H1 (cell line): ENCODE measurements around the gene CLUH. TPM values are rescaled to one million over a fixed set of nuclear protein-coding genes. Genes with fewer than 3 reads are reported as not detected.

ENCODE experiments used
- CTCF ChIA-PET: fragments of 300-600 bp; sonication (Branson Sonifier 250); formaldehyde crosslinking; loops from one replicate; lab custom pipeline; 2021; ENCODE audit not compliant: partially characterized antibody; lab: Charles Lee
- POLR2A ChIA-PET: fragments of 300-600 bp; sonication (Branson Sonifier 250); formaldehyde crosslinking; loops from one replicate; lab custom pipeline; 2021; ENCODE audit warnings: inconsistent platforms; ENCODE audit not compliant: partially characterized antibody; lab: Charles Lee
- DNase-seq, 2 experiments: peaks; one replicate each; pipeline versions ENCODE4 v3.0.0 to v3.0.0-alpha.2; 2010 to 2022; ENCODE audit warnings: low spot score in 2 of 2, low read depth in 1 of 2, mixed read lengths in 1 of 2
- FAIRE-seq: peaks from 2 replicates; lab custom pipeline; 2011; peaks lifted over from hg19 to GRCh38; lab: Jason Lieb, UNC
- H2AFZ ChIP-seq: 2 replicates; pipeline ENCODE4 v1.8.1; 2012; ENCODE audit warnings: low read length, inconsistent platforms
- H2AK5ac ChIP-seq: 2 replicates; pipeline ENCODE4 v1.6.1; 2013; ENCODE audit warnings: low read depth, low read length
- H2BK120ac ChIP-seq: replicated peaks from 2 replicates; pipeline ENCODE3; 2013; ENCODE audit warnings: low read depth, low read length, inconsistent platforms
- H2BK12ac ChIP-seq: 2 replicates; pipeline ENCODE4 v1.6.1; 2013; ENCODE audit warnings: low read depth, low read length
- H2BK15ac ChIP-seq: 2 replicates; pipeline ENCODE4 v1.6.1; 2013; ENCODE audit warnings: low read length
- H2BK20ac ChIP-seq: 2 replicates; pipeline ENCODE4 v1.6.1; 2013; ENCODE audit warnings: low read length
- H2BK5ac ChIP-seq: 2 replicates; pipeline ENCODE4 v1.6.1; 2013; ENCODE audit warnings: low read depth, low read length
- H3K14ac ChIP-seq: 2 replicates; pipeline ENCODE4 v1.6.1; 2013; ENCODE audit warnings: inconsistent platforms; ENCODE audit not compliant: insufficient read length
- H3K18ac ChIP-seq: 2 replicates; pipeline ENCODE4 v1.6.1; 2013; ENCODE audit warnings: low read length; ENCODE audit errors: extremely low read depth
- H3K23ac ChIP-seq: 2 replicates; pipeline ENCODE4 v1.6.1; 2013; ENCODE audit warnings: inconsistent platforms; ENCODE audit not compliant: insufficient read length
- H3K23me2 ChIP-seq: 2 replicates; pipeline ENCODE4 v1.6.1; 2013; ENCODE audit warnings: low read depth, low read length
- H3K27ac ChIP-seq: 2 replicates; pipeline ENCODE4 v1.6.1; 2011; ENCODE audit warnings: low read depth, low read length, inconsistent platforms
- H3K27me3 ChIP-seq, 4 experiments: replicated peaks in 1 of 4; 1 replicate in 1 of 4; 2 replicates in 3 of 4; pipeline versions ENCODE4 v1.6.1 to v1.8.1; 2011 to 2013; ENCODE audit warnings: low read length in 3 of 4, mild to moderate bottlenecking in 3 of 4, inconsistent platforms in 2 of 4, mixed read lengths in 2 of 4, moderate library complexity in 1 of 4; ENCODE audit not compliant: control insufficient read depth in 3 of 4, insufficient read depth in 3 of 4; ENCODE audit errors: extremely low read depth in 1 of 4
- H3K36me3 ChIP-seq, 4 experiments: 2 replicates each; pipeline versions ENCODE4 v1.6.1 to v1.8.1; 2011 to 2013; ENCODE audit warnings: mild to moderate bottlenecking in 4 of 4, low read length in 3 of 4, moderate library complexity in 2 of 4, control low read depth in 1 of 4, inconsistent platforms in 1 of 4; ENCODE audit not compliant: insufficient read depth in 4 of 4, control insufficient read depth in 2 of 4
- H3K4ac ChIP-seq: replicated peaks from 2 replicates; pipeline ENCODE3; 2013; ENCODE audit warnings: low read length, low read depth, mixed read lengths, inconsistent platforms; ENCODE audit not compliant: insufficient read length
- H3K4me1 ChIP-seq, 4 experiments: replicated peaks in 1 of 4; 1 replicate in 1 of 4; 2 replicates in 3 of 4; pipeline versions ENCODE4 v1.6.1 to v1.8.1; 2011 to 2013; ENCODE audit warnings: low read length in 3 of 4, inconsistent platforms in 2 of 4, mixed read lengths in 1 of 4; ENCODE audit not compliant: insufficient read depth in 4 of 4, control insufficient read depth in 3 of 4
- H3K4me2 ChIP-seq, 2 experiments: 2 replicates each; pipeline versions ENCODE4 v1.6.1 to v1.8.1; 2011 to 2013; ENCODE audit warnings: low read depth in 2 of 2, low read length in 2 of 2, control low read depth in 1 of 2, inconsistent platforms in 1 of 2, mild to moderate bottlenecking in 1 of 2; ENCODE audit not compliant: insufficient read depth in 1 of 2
- H3K4me3 ChIP-seq, 4 experiments: fragments of 200-600, 300-600 bp in 1 of 4; sonication (generic), shearing (Covaris generic), sonication (Bioruptor Twin) in 1 of 4; 2 replicates each; pipeline versions ENCODE4 v1.5.1 to v1.8.1; 2011 to 2016; ENCODE audit warnings: low read length in 4 of 4, low read depth in 3 of 4, control low read depth in 2 of 4, inconsistent platforms in 2 of 4, mild to moderate bottlenecking in 2 of 4, mixed read lengths in 1 of 4, moderate library complexity in 1 of 4; ENCODE audit not compliant: insufficient read depth in 2 of 4; ENCODE audit errors: extremely low read depth in 1 of 4
- H3K56ac ChIP-seq: replicated peaks from 2 replicates; pipeline ENCODE3; 2013; ENCODE audit warnings: low read depth, mild to moderate bottlenecking, mixed read lengths, low read length, inconsistent platforms; ENCODE audit not compliant: insufficient read length
- H3K79me1 ChIP-seq: 2 replicates; pipeline ENCODE4 v1.6.1; 2013; ENCODE audit warnings: low read depth, low read length, control low read depth
- H3K79me2 ChIP-seq, 2 experiments: 2 replicates each; pipeline versions ENCODE4 v1.6.1 to v1.8.1; 2012 to 2013; ENCODE audit warnings: low read length in 2 of 2, mild to moderate bottlenecking in 2 of 2, inconsistent platforms in 1 of 2; ENCODE audit not compliant: insufficient read depth in 2 of 2, control insufficient read depth in 1 of 2
- H3K9ac ChIP-seq, 4 experiments: replicated peaks in 1 of 4; 1 replicate in 1 of 4; 2 replicates in 3 of 4; pipeline versions ENCODE4 v1.6.1 to v1.8.1; 2011 to 2013; ENCODE audit warnings: low read depth in 3 of 4, low read length in 3 of 4, control low read depth in 2 of 4, mild to moderate bottlenecking in 2 of 4, moderate library complexity in 2 of 4, inconsistent platforms in 1 of 4; ENCODE audit errors: extremely low read depth in 1 of 4
- H3K9me3 ChIP-seq, 2 experiments: 2 replicates each; pipeline versions ENCODE4 v1.6.1 to v1.8.1; 2012 to 2013; ENCODE audit warnings: mild to moderate bottlenecking in 2 of 2, moderate library complexity in 2 of 2, control low read depth in 1 of 2, inconsistent platforms in 1 of 2, low read depth in 1 of 2, low read length in 1 of 2, mixed read lengths in 1 of 2; ENCODE audit not compliant: insufficient read depth in 2 of 2
- H4K20me1 ChIP-seq, 2 experiments: replicated peaks in 1 of 2; 2 replicates each; pipeline versions ENCODE3 to v1.8.1; 2011 to 2013; ENCODE audit warnings: inconsistent platforms in 2 of 2, low read length in 2 of 2, mild to moderate bottlenecking in 1 of 2; ENCODE audit not compliant: insufficient read depth in 2 of 2, control insufficient read depth in 1 of 2
- H4K5ac ChIP-seq: 2 replicates; pipeline ENCODE4 v1.6.1; 2013; ENCODE audit warnings: low read length, low read depth, mixed read lengths, inconsistent platforms; ENCODE audit not compliant: insufficient read length
- H4K8ac ChIP-seq: 2 replicates; pipeline ENCODE4 v1.8.0; 2013; ENCODE audit warnings: mild to moderate bottlenecking, moderate library complexity, low read length, inconsistent platforms; ENCODE audit not compliant: insufficient read depth; ENCODE audit errors: extremely low read depth
- H4K91ac ChIP-seq: replicated peaks from 2 replicates; pipeline ENCODE3; 2013; ENCODE audit warnings: low read length, mixed read lengths, inconsistent platforms; ENCODE audit not compliant: insufficient read length
- CBX5 ChIP-seq: fragments of 300-800, 300-1000 bp; sonication (generic); IDR thresholded peaks from 2 replicates; pipeline ENCODE4 v1.7.1; 2016; ENCODE audit warnings: antibody characterized with exemption, low read length, low read depth
- EP300 ChIP-seq, 2 experiments: IDR thresholded peaks; 1 replicate in 1 of 2; 2 replicates in 1 of 2; pipeline ENCODE4 v1.6.1; 2011 to 2012; ENCODE audit warnings: low read depth in 2 of 2, low read length in 2 of 2, mild to moderate bottlenecking in 2 of 2, borderline replicate concordance in 1 of 2, inconsistent platforms in 1 of 2, moderate library complexity in 1 of 2
- GTF2F1 ChIP-seq: IDR thresholded peaks from 2 replicates; pipeline ENCODE4 v1.6.1; 2012; ENCODE audit warnings: low read depth, low read length, improper control_type of control experiment, borderline replicate concordance
- JUN ChIP-seq: IDR thresholded peaks from 2 replicates; pipeline ENCODE4 v1.6.1; 2011; ENCODE audit warnings: low read depth, mild to moderate bottlenecking, improper control_type of control experiment, low read length
- NRF1 ChIP-seq: IDR thresholded peaks from 2 replicates; pipeline ENCODE4 v1.6.1; 2011; ENCODE audit warnings: mild to moderate bottlenecking, low read depth, low read length, improper control_type of control experiment
- RNF2 ChIP-seq: fragments of 200-900, 300-1000 bp; sonication (generic); IDR thresholded peaks from 2 replicates; pipeline ENCODE4 v1.7.1; 2016; ENCODE audit warnings: borderline replicate concordance, low read depth, mild to moderate bottlenecking, antibody characterized with exemption, low read length; ENCODE audit not compliant: poor library complexity, severe bottlenecking; ENCODE audit errors: missing control alignments
- RXRA ChIP-seq: IDR thresholded peaks from 2 replicates; pipeline ENCODE4 v1.6.1; 2011; ENCODE audit warnings: low read depth, mild to moderate bottlenecking, low read length, moderate library complexity; ENCODE audit not compliant: insufficient read depth
- SP4 ChIP-seq: IDR thresholded peaks from 2 replicates; pipeline ENCODE4 v1.6.1; 2012; ENCODE audit warnings: low read length, inconsistent platforms
- SUZ12 ChIP-seq: fragments of 200-600 bp; sonication (generic); IDR thresholded peaks from 2 replicates; pipeline ENCODE4 v1.6.1; 2012; ENCODE audit warnings: mild to moderate bottlenecking, inconsistent platforms, low read length, moderate library complexity, mixed read lengths
- WGBS, 2 experiments: shearing (Covaris generic) in 1 of 2; methylation state at CpG; one replicate each; pipeline versions ENCODE4 v1.1.6 to v1.1.7; 2013 to 2015; ENCODE audit warnings: low lambda C conversion rate in 2 of 2, mixed read lengths in 2 of 2, inconsistent platforms in 1 of 2, low coverage in 1 of 2, missing lambda C conversion rate in 1 of 2; ENCODE audit not compliant: insufficient replicate concordance in 2 of 2, insufficient coverage in 1 of 2, insufficient read length in 1 of 2; ENCODE audit errors: extremely low coverage in 1 of 2, missing lambda C conversion rate in 1 of 2; 5-methylcytosine and 5-hydroxymethylcytosine counted together
- polyA plus RNA-seq, 7 experiments: library from polyadenylated mRNA; depleted of rRNA in 3 of 7; stranded (reverse) in 5 of 7; unstranded in 2 of 7; fragments of >200 nt in 5 of 7; fragments of 200-250 nt in 2 of 7; gene quantifications; 1 replicate in 5 of 7; 2 replicates in 1 of 7; 4 replicates in 1 of 7; pipeline versions ENCODE4 v1.2.1 to v1.2.3, GENCODE V29; 2011 to 2013; ENCODE audit warnings: missing spikeins in 2 of 7, mixed read lengths in 2 of 7
- total RNA-seq: library from RNA; stranded (reverse); fragmentation: NEBNext Ultra II Directional; extraction: Animal tissue kit (Norgen Biotek cat#: 25700); gene quantifications from 2 replicates; pipeline ENCODE4 v1.2.1, GENCODE V29; 2021
- TF ChIP-seq, protein P1 (sequence below), 3 experiments: IDR thresholded peaks; 1 replicate in 2 of 3; 2 replicates in 1 of 3; pipeline versions ENCODE4 v1.5.1 to v1.6.1; 2011; ENCODE audit warnings: low read length in 3 of 3, mild to moderate bottlenecking in 3 of 3, inconsistent platforms in 2 of 3, low read depth in 1 of 3, moderate library complexity in 1 of 3; ENCODE audit not compliant: insufficient read depth in 1 of 3; ENCODE audit errors: control extremely low read depth in 1 of 3

Gene CLUH
- total and polyA plus RNA-seq, 2 of the 8 experiments (the other 6 are each of a cell fraction or from before 2014, with no cell fraction given) = 33.6 to 98.6 TPM

DNA sequence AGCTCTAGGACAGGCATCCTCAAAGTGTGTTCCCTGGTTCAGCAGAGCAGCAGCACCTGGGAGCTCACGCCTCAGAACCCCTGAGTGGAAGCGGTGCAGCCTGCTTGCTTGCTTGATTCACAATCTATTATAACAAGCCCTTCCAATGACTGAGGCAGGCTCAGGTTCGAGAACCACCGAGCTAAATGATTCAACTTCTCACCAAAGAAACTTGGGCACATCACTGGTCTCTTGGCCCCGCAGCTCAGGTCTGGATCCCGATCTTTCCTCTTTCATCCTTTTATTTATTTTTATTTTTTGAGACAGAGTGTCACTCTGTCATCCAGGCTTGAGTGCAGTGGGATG, 24.5 kb downstream of the CLUH start:
- no peak for TF ChIP-seq RNF2
- TF ChIP-seq, protein P1, sequence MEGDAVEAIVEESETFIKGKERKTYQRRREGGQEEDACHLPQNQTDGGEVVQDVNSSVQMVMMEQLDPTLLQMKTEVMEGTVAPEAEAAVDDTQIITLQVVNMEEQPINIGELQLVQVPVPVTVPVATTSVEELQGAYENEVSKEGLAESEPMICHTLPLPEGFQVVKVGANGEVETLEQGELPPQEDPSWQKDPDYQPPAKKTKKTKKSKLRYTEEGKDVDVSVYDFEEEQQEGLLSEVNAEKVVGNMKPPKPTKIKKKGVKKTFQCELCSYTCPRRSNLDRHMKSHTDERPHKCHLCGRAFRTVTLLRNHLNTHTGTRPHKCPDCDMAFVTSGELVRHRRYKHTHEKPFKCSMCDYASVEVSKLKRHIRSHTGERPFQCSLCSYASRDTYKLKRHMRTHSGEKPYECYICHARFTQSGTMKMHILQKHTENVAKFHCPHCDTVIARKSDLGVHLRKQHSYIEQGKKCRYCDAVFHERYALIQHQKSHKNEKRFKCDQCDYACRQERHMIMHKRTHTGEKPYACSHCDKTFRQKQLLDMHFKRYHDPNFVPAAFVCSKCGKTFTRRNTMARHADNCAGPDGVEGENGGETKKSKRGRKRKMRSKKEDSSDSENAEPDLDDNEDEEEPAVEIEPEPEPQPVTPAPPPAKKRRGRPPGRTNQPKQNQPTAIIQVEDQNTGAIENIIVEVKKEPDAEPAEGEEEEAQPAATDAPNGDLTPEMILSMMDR (IDR thresholded peaks at IDR 0.05; ENCODE audit: control extremely low read depth in 1 of 3, insufficient read depth in 1 of 3, low read depth in 1 of 3, low read length in 3 of 3) = no peak
- TF ChIP-seq JUN = no peak
- no peak for TF ChIP-seq GTF2F1
- TF ChIP-seq NRF1 = no peak
- TF ChIP-seq SP4 = no peak
- TF ChIP-seq CBX5 = no peak
- TF ChIP-seq EP300 (IDR thresholded peaks at IDR 0.05; ENCODE audit: borderline replicate concordance in 1 of 2, low read depth in 2 of 2, low read length in 2 of 2) = no peak
- no peak for TF ChIP-seq RXRA
- TF ChIP-seq SUZ12 = no peak
- Histone ChIP-seq H3K4me2 (no peak overlapping the region), H2AFZ (no peak overlapping the region), H3K18ac (no peak overlapping the region), H3K14ac (no peak overlapping the region), H4K20me1 (peaks cover 0 to 6% of the 10 kb centered on the region in 2 experiments), H3K79me1 (no peaks in the 10 kb centered on the region; the same call in 1 of the 2 replicates), H4K5ac (no peak overlapping the region), H3K4ac (no peak overlapping the region), H2BK15ac (no peak overlapping the region), H2AK5ac (no peak overlapping the region; the same call in 1 of the 2 replicates), H3K4me3 (no peak overlapping the region), H3K36me3 (peaks cover 0 to 16% (median 7%) of the 10 kb centered on the region in 4 experiments; a peak in 4 of 8 replicates), H3K27ac (no peak overlapping the region), H2BK5ac (0 out of 2 replicates have a peak overlapping the region, but pooled peaks have one; percentile 28), H3K56ac (no peak overlapping the region), H2BK12ac (no peak overlapping the region), H4K91ac (no peak overlapping the region), H3K23ac (no peak overlapping the region), H3K9me3 (no peaks in the 10 kb centered on the region), H3K79me2 (no peaks in the 10 kb centered on the region), H4K8ac (peak overlapping the region; percentile 22; the same call in 1 of the 2 replicates), H3K27me3 (no peaks in the 10 kb centered on the region), H3K23me2 (no peaks in the 10 kb centered on the region), H2BK120ac (no peak overlapping the region), H3K9ac (no peak overlapping the region), H3K4me1 (peaks cover 0 to 7% (median 0%) of the 10 kb centered on the region in 4 experiments; a peak in 2 of 7 replicates), H2BK20ac (no peak overlapping the region)
- DNase-seq = no peak
- POLR2A ChIA-PET = interaction anchor here (0.9 to 3.4 kb wide), 15 partner anchors 8 to 76 kb away, joined by 3 to 16 read pairs (median 4); no protein-coding TSS in a partner anchor
- 95% methylated on average over 6 of the region's 6 CpGs; no CpG with 5 or more reads in 1 of the 2 experiments for WGBS, 2 experiments
- no peak for FAIRE-seq
- CTCF ChIA-PET = interaction anchor here (0.7 to 4.3 kb wide), 9 partner anchors 9 to 353 kb away, joined by 3 to 30 read pairs (median 3); no protein-coding TSS in a partner anchor
